GM21390 (cell line): ENCODE measurements around the gene KRTAP10-1.

Experiments
- ATAC-seq: cut with Tn5 transposase; IDR thresholded peaks from one replicate; pipeline ENCODE4 v1.9.1; 2021; ENCODE audit not compliant: unreplicated experiment

Gene KRTAP10-1

GRCh38 chr21:44516342-44516741 is 23.7 kb downstream of the KRTAP10-1 start:
- no peak for ATAC-seq

GRCh38 chr21:44515359-44516165 is 24.4 kb downstream of the KRTAP10-1 start:
- ATAC-seq: no peak

GRCh38 chr21:44514746-44515358 is 25.1 kb downstream of the KRTAP10-1 start:
- ATAC-seq: no peak

- no peak for ATAC-seq
Observed at GRCh38 chr21:44514218-44514520, 25.8 kb downstream of the KRTAP10-1 start.

GRCh38 chr21:44513389-44514217 is 26.4 kb downstream of the KRTAP10-1 start:
- no peak for ATAC-seq

- no peak for ATAC-seq
Observed at GRCh38 chr21:44512496-44513388, 27.3 kb downstream of the KRTAP10-1 start.

GRCh38 chr21:44511938-44512275 is 28.1 kb downstream of the KRTAP10-1 start:
- ATAC-seq: no peak

GRCh38 chr21:44511219-44511937 is 28.6 kb downstream of the KRTAP10-1 start:
- no peak for ATAC-seq

GRCh38 chr21:44510508-44511218 is 29.3 kb downstream of the KRTAP10-1 start:
- ATAC-seq: no peak

- no peak for ATAC-seq
Observed at GRCh38 chr21:44510109-44510507, 29.9 kb downstream of the KRTAP10-1 start.

- no peak for ATAC-seq
Observed at GRCh38 chr21:44509539-44509938, 30.5 kb downstream of the KRTAP10-1 start.

GRCh38 chr21:44508711-44509445 is 31.1 kb downstream of the KRTAP10-1 start:
- no peak for ATAC-seq

GRCh38 chr21:44508426-44508710 is 31.6 kb downstream of the KRTAP10-1 start:
- no peak for ATAC-seq

GRCh38 chr21:44507673-44508425 is 32.1 kb downstream of the KRTAP10-1 start:
- no peak for ATAC-seq

GRCh38 chr21:44506279-44507255 is 33.4 kb downstream of the KRTAP10-1 start:
- no peak for ATAC-seq

GRCh38 chr21:44505673-44506278 is 34.2 kb downstream of the KRTAP10-1 start:
- ATAC-seq: no peak

GRCh38 chr21:44503901-44504399 is 36.0 kb downstream of the KRTAP10-1 start:
- ATAC-seq: no peak
